Retinal pigment epithelial cell (primary cell): ENCODE data around the gene EFNA5.

Experiments used
- DNase-seq: peaks from one replicate; pipeline ENCODE4 v3.0.0-alpha.2; 2010; ENCODE audit warnings: low read depth
- H3K4me3 ChIP-seq: 2 replicates; pipeline ENCODE4 v1.5.1; 2011; ENCODE audit warnings: mild to moderate bottlenecking, low read length, control low read depth, moderate library complexity
- CTCF ChIP-seq: conservative IDR thresholded peaks from 2 replicates; pipeline ENCODE4 v1.5.1; 2011; ENCODE audit warnings: low read depth, low read length, control low read depth, inconsistent platforms

EFNA5 gene

DNA sequence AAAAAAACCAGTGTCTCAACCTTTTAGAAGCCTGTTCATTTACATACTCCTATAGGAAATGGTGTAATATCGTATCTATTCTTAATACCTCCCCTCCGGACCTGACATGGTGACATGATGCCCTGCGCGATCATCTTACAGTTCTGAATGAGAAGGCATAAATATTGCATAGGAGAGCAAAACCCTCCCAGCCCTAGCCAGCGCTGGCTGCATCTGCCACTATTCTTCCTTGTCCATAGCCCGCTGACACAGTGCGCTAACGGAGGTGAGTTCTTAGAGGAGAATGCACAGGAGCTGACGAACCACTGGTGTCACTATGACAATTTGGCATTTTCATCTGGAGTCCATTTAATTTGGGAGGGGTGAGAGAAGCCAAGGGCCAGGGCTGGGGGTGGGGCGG lies 290.1 kb downstream of the EFNA5 start:
- TF ChIP-seq CTCF: no peak
- DNase-seq: no peak
- no peak overlapping the region for H3K4me3 ChIP-seq

- H3K4me3 ChIP-seq: no peak overlapping the region
- DNase-seq: no peak
- no peak for TF ChIP-seq CTCF
Observed at GRCh38 chr5:107378218-107378899, 292.4 kb downstream of the EFNA5 start.

- DNase-seq: no peak
- no peak overlapping the region for H3K4me3 ChIP-seq
- TF ChIP-seq CTCF: no peak
Observed at GRCh38 chr5:107377277-107377609, 293.5 kb downstream of the EFNA5 start.

- H3K4me3 ChIP-seq: no peak overlapping the region
- no peak for DNase-seq
- no peak for TF ChIP-seq CTCF
Observed at GRCh38 chr5:107376546-107377276, 294.0 kb downstream of the EFNA5 start.

DNA sequence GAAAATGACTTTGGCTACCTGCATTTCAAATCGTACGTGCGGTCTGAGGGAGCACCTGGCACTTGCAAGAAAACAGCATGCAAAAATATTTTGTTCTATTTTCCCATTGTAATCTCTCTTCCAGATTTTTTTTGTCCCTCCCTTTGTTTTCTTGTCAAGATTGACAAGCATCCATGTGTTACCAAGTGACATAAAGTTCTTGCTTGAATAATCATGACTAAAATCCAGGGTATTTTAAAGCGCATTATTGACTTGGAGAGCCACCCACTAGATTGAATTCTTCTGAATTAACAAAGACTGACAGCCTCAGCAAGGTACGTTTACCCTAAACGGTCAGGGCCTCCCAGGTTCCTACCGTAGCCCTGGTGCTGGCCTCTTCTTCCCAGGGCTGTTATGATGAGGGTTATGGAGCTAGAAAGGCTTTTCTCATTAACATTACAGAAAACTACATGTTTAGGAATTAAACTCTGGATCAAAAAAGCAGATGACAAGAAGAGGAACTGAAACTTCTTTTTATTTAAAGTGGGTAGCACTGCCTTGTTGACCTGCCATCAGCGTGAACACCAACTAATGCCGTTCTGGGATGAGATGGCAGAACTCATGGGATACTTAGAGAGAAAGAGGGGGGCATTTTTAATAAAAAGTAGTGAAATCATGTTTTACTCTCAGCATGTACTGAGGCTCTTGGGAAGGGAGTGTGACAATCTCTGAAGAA lies 297.0 kb downstream of the EFNA5 start:
- no peak for DNase-seq
- H3K4me3 ChIP-seq: no peak overlapping the region
- TF ChIP-seq CTCF: no peak

DNA sequence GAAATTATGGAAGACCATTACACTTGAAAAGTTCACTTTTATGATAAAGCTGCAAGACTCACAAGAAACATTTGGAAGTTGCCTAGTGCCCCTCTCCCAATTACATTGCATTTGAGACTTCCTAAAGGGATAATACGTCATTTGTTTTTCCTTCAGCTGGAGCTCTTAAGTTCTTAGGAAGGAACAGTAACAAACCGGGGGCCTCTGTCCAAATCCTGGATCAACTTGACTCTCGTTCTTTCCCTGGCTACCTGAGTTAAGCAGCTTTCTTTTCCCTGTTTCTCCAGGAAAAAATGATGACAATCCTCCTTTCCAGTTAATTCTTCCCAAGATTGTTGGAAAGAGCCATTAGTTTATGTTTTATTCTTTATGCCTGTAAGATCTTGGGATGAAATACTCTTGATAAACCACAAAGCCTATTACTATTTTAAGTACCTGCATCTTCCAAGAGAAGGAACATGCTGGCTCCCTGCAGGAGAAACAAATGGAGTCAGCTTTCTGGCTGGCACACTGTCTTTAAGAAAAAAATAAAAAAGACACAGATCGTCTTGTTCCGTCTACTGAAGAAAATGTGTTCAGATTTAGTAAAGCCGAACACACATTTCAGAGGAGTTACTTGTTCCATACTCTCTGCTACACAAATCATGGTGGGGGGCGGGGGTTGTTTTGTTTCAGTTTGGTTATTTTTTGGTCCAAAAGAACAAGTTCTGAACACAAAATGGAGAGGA lies 297.9 kb downstream of the EFNA5 start:
- DNase-seq: no peak
- no peak for TF ChIP-seq CTCF
- H3K4me3 ChIP-seq: no peak overlapping the region
